HEK293 (cell line): ENCODE data around the gene ALOX5AP.

Source experiments
- YY1 ChIP-seq: fragments of 450-650 bp; formaldehyde crosslinking; IDR thresholded peaks from 2 replicates; pipeline ENCODE4 v1.5.1; 2018; ENCODE audit warnings: missing biosample characterization, missing genetic modification characterization
- ZNF133 ChIP-seq: fragments of 450-650 bp; formaldehyde crosslinking; IDR thresholded peaks from 2 replicates; pipeline ENCODE4 v1.5.1; 2016; ENCODE audit warnings: missing biosample characterization, missing genetic modification characterization
- ZNF175 ChIP-seq: fragments of 450-650 bp; formaldehyde crosslinking; IDR thresholded peaks from 2 replicates; pipeline ENCODE4 v1.5.1; 2016; ENCODE audit warnings: missing biosample characterization, missing genetic modification characterization
- ZNF211 ChIP-seq: fragments of 450-650 bp; formaldehyde crosslinking; IDR thresholded peaks from 2 replicates; pipeline ENCODE4 v1.5.1; 2016; ENCODE audit warnings: low read depth, missing biosample characterization, missing genetic modification characterization
- ZNF610 ChIP-seq: fragments of 450-650 bp; formaldehyde crosslinking; IDR thresholded peaks from 2 replicates; pipeline ENCODE4 v1.5.1; 2016; ENCODE audit warnings: missing biosample characterization, missing genetic modification characterization, borderline replicate concordance
- ZNF768 ChIP-seq: fragments of 450-650 bp; formaldehyde crosslinking; IDR thresholded peaks from 2 replicates; pipeline ENCODE4 v1.5.1; 2018; ENCODE audit warnings: missing biosample characterization, mild to moderate bottlenecking, missing genetic modification characterization
- ZSCAN30 ChIP-seq: fragments of 450-650 bp; IDR thresholded peaks from 2 replicates; pipeline ENCODE4 v1.5.1; 2018; ENCODE audit warnings: missing biosample characterization, mild to moderate bottlenecking, missing genetic modification characterization, moderate library complexity

GRCh38 chr13:30700364-30700763 is 35.0 kb upstream of the ALOX5AP start:
- TF ChIP-seq ZNF175 (tag by site-specific recombination) (no peak), ZNF133 (tag by site-specific recombination) (no peak), ZSCAN30 (tag by site-specific recombination) (no peak), ZNF610 (tag by site-specific recombination) (no peak), ZNF211 (tag by site-specific recombination) (no peak), YY1 (no peak), ZNF768 (no peak)
